Activated CD8-positive, alpha-beta memory T cell treated with anti-CD3 and anti-CD28 coated beads, Interleukin-2, amount 50 U/mL, for 1 hour (primary cell): ENCODE results near the gene ABCD4.
"Not testable (repeated sequence)": the region's sequence is repeated elsewhere in the genome, so short reads cannot be mapped to it uniquely, and the experiment has no call there.

Source experiments
- DNase-seq: peaks from one replicate; pipeline ENCODE4 v3.0.0-alpha.2; 2020; ENCODE audit errors: extremely low read depth

ABCD4 gene

DNA sequence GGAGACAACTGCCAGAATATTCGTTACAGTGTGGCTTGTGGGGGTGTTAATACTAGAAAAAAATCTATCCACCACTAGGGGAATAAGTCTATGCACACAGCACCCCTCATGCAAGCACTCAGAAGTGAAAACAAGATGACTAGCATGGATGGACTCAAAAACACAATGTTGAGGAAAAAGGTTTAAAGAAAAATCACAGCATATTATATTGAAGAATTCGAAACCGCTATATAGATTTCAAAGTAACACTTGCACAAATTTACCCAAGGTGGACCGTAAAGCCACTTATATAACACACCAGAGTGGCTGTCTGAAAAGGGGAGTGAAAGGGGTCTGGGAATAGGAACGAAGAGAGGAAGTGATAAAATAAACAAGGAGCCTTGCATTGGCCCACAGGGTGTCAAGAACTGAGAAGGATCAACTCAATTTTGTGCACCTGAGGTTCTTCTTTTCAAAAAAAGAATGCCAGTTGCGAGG, 544 bp downstream of the ABCD4 start:
- no peak for DNase-seq

DNA sequence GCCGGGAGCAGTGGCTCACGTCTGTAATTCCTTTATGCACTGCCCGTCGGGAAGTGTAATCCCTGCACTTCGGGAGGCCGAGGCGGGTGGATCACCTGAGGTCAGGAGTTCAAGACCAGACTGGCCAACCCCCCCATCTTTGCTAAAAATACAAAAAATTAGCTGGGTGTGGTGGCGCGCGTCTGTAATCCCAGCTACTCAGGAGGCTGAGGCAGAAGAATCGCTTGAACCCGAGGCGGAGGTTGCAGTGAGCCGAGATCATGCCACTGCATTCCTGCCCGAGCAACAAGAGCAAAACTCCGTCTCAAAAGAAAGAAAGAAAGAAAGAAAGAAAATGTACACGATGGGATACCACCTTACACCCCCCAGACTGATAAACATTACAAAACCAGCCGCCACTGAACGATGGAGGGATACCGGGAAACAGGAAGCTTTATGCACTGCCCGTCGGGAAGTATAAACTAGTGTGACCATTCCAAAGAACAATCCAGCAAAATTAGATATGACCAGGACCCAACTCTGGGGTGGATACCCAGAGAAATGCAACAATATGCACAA, 1.1 kb downstream of the ABCD4 start:
- no peak for DNase-seq

DNA sequence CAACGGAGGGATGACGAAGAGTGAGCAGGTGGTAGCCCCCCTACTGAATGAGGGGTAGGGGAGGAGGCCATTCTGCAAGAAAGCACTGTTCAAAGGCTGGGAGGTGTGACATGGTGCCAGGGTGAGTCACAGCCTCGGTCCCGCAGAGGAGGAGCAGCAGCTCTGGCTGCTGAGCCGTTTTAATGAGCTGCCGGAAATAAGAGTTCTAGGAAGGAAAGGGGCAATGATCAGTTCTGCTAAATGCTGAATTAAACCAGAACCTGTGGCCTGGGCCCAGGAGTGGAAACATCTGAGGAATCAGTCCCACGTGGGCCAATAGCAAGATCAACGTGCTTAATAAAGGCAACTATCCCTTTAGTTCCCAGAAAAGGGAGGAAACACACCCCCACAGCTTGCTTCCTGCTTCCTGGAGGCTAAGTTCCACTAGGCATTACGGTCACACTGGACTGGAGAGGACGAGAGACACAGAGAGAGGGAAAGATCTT, 3.6 kb downstream of the ABCD4 start:
- DNase-seq, result no peak

DNA sequence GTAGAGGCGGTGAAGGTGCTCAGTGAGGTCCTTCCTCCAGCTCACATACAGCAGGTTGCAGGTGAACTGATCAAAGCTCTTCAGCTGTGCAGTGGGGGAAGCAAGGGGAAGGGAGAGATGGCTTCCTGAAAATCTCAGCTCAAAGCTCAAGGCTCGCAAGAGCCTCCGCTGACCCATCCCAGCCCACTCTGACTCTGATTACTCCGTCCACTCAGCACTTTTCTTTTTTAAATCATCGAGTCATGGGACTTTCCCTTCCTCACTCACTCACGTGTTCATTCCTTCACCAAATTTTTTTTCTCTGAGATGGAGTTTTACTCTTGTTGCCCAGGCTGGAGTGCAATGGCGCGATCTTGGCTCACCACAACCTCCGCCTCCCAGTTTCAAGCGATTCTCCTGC, 4.7 kb downstream of the ABCD4 start:
- DNase-seq, result no peak

DNA sequence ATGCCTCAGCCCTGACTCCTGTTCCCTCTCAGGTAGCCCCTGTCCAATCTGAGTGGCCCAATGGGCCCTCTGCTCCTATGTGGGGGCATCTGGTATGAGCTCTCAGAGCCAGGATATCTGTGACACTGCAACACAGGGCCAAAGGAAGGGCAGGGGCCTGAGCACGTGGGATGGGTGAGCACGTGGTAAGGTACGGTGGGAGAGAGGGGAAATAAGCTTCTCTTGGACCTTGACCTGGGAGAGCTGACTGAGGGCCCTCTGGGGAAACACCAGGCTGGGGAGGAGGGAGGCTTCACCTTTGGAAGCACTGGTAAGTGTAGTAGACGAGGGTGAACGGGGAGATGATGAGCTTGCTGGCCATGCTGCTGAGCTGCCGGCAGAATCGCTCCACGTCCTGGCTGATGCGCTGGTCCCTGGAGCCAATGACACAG, 6.7 kb downstream of the ABCD4 start:
- DNase-seq, result no peak

DNA sequence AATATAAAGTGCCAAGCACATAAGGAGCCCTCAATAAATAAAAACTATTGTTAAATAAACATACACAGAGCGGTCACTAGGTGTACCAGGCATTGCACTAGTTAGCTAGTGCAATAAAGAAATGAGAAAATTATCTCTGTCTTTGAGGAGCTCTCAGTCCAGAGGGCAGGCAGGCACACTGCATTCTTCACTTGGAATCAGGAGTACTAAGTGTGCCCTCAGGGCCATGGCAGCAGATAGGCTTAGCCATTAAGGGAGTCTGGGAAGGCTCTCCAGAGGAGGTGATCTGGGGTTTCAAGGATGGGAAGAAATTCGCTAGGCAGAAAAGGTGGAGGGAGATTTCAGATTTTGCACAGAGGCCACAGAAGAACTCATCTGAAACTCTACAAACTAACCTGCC, 9.1 kb downstream of the ABCD4 start:
- DNase-seq, result no peak

DNA sequence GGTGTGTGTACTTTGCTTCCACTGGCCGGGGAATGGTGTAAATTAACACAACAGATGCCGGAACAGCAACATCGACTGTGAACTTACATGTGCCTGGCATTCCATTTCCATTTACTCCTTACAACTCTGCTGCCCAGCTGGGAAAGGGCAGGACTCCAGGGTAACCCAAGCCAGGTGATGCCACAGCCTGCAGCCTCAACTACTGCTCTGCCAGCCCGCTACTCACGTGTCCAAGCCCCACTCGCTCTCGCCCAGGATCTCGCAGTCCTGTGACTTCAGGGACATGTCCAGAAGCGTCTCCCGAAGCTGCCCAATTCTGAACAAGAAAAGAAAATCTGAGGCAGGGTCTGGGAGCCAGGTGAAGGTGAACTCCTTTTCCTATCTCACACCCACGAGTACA, 10.7 kb downstream of the ABCD4 start:
- DNase-seq, result no peak

DNA sequence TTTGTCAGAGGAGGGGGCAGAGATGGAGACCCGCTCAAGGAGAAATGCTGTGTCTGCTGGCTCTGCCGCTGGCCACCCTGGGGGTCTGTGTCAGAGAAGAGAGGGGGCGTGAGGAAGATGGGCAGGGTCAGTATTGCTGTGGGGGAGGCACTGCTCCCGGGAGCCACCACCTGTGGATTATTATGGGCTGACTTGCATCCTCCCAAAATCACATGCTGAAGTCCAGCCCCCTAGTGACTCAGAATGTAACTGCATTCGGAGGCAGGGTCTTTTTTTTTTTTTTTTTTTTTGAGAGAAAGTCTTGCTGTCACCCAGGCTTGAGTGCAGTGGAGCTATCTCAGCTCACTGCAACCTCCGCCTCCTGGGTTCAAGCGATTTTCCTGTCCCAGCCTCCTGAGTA, 12.3 kb downstream of the ABCD4 start:
- DNase-seq, result no peak

DNA sequence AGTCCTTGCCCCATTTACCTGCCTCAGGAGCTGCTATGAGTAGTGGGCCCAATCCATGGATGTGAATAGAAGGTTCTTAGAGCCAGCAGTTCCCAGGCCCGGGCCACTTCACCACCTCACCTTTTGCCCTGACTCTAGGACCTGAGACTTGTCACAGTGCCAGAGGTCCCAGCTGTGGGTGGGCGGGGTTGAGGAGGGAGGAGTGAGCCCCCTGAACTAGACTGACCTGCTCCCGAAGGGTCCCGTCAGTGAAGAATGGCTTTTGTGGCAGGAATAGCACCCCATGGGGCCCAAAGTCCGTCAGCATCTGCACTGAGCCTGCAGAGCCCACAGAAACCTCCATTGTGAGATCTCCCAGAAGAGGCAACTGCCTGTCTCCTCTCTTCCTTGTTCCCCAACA, 12.9 kb downstream of the ABCD4 start:
- no peak for DNase-seq

DNA sequence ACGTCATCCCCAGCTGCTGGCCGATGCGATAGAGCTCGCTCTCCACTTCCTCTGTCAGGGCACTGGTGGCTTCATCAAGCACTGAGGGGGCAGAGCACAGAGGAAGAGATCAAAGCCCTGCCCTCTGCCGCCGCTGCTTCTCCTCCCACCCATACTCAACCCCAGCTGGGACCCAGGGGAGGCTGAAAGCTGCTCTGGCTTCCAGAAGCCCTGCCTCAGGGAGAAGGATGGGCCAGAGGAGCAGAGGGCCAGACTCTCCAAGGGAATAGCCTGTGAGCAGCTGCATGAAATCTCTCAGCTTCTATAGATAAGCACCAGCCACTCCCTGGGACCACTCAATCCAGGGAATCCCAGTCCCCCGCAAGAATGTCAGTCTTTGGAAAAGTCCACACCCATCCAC, 16.0 kb downstream of the ABCD4 start:
- DNase-seq, result no peak

DNA sequence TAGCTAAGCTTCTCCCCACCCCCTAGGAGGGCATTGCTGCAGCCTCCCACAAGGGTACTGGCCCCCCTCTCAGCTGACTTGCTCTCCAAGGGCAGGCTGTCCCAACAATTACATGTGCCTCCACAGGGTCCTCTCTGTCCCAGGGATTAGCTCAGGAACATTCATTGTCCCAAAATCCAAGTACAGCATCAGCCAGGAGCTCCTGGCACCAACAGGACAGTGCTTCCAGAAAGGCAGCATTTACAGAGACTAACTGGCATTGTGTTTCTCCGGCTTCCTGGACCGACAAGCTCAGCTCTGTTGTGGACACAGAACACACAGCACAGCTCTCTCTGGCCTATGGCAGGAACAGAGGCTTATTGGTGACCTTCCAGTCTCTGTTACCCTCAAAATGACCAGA, 21.7 kb downstream of the ABCD4 start:
- DNase-seq, result no peak

DNA sequence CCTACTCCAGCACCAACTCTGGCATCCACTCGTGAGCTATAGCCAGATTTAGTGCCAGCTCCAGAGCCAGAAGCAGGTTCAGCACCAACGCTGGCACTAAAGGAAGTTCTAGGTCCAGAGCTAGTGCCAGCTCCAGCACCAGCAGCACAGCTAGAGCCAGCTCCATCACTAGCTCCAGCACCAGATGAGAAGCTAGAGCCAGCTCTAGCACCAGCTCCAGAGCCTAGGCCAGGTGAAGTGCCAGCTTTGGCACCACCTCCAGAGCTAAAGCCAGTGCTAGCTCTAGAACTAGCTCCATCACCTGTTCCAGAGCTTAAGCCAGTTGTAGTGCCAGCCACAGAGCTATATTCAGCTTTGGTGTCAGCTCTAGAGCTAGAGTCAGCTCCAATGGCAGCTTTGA, 24.7 kb downstream of the ABCD4 start:
- no peak for DNase-seq

DNA sequence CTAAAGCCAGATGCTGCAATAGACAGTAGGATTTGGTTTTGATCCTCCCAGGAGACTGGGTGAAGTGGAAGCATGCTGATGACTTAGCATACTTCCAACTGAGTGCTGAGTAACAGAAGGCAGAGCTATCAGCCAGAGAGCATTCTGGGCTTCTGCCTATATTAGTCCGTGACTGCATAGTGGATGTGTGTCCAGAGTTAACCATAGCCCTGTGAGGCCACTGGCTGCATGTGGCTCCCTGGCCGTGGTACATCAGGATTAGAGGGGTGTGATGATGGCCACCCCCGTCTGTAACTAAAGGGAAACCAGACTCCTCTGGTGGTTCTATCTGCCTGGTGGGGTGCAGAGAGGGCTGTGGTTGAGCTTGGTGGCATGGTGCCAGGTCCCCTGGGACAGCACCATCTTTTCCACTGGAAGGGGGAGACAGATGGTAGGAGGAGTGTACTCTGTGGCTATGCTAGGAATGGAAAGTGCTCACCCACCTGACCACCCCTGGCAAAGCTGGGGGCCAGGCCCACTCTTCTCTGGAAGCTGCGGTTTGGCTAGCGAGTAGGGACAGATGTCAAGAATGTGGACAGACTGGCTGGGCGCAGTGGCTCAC, 27.4 kb downstream of the ABCD4 start:
- no peak for DNase-seq

DNA sequence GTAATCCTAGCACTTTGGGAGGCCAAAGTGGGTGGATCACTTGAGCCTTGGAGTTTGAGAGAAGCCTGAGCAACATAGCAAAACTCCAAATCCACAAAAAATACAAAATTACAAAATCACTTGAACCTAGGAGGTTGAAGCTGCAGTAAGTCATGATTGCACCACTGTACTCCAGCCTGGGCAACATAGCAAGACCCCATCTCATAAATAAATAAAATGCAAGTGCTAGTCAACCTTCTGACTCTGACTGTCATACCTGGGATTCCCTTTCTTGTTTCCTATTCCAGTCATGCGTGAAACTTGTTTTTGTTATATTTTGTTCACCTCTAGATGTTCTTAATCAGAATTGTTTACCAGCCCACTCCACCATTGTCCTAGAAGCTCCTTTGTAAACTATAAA, 31.4 kb downstream of the ABCD4 start:
- no peak for DNase-seq

DNA sequence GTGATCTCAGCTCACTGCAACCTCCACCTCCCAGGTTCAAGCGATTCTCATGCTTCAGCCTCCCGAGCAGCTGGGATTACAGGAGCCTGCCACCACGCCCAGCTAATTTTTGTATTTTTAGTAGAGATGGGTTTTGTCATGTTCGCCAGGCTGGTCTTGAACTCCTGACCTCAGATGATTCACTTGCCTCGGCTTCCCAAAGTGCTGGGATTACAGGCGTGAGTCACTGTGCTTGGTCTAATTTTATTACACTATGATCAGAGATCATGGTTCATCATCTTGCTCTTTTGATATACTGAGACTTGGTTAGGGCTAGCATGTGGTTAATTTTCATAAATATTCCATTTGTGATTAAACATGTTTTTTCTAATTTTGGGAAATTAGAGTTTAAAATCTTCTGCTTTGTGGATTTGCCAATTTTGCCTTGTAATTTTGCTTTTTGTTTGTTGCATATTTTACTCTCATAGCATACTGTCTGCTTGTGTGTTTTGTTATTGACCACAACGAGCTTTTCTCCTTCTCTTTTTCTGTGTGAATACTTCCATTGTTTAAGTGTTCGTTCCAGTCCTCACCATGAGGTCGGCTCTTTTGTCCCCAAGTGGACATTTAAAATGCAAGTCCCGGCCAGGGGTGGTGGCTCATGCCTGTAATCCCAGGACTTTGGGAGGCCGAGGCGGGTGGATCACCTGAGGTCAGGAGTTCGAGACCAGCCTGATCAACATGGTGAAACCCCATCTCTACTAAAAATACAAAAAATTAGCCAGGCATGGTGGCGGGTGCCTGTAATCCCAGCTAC, 32.2 kb downstream of the ABCD4 start:
- not testable (repeated sequence) for DNase-seq

DNA sequence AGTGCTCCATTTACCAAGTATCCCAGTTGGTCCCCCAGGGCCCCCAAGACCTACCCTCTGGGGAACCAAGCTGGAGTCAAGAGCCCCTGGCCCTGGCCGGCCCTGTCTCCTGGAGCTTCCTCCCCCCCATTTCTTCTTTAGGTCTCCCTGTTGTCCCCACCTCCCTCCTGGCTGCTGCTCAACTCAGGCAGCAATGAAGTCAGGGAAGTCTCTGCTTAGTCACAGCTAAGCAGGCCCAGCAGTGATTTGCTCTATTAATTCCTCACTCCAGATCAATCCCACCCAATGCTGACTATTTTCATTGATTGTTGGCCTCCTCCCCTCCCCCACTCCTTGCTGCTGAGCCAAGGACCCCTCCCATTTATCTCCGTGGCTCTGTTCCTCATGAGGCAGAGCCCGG, 35.1 kb downstream of the ABCD4 start:
- no peak for DNase-seq

DNA sequence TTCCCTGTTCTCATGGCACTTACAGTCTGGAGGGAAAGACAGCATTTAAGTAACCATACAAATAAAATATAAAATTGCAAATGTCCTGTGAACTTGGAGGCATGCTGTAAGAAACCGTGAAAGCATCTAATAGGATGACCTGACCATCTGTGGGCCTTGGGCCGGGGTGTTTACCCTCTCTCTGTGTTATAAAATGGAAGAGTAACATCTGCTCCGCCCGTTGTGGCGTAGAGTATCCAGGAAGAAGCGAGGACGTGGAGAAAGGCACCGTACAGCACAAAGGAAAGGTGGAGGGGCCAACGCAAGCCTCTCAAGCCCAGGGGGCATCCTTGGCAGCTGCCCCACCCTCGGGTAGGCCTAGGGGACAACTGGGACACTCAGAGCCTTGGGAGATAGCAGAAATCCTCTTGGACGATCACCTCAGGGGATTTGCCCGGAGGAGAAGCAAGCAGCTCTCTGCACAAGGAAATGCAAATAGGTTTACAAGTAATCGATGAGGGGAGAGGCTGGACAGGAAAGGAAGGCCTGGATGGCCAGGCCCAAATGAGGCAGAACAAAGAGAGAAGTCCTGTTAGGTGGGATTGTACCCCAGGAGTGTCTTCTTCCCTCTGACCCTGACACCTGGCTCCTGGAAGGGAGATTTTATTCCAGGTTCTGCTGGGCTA, 37.3 kb downstream of the ABCD4 start:
- DNase-seq, result no peak

DNA sequence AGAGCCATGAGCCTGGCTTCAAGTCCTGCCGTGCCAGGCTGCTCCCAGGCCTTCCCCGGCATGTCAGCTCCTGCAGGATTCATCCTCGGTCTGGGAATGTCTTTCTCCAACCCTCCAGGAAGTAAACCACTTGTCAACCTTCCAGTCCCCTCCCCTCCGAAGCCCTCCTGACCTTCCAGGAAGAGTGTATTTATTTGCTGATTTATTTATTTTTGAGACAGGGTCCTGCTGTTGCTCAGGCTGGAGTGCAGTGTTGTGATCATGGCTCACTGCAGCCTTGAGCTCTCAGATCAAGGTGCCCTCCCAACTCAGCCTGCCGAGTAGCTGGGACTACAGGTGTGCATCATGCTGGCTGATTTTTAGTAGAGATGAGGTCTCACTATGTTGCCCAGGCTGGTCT, 38.8 kb downstream of the ABCD4 start:
- DNase-seq, result no peak

DNA sequence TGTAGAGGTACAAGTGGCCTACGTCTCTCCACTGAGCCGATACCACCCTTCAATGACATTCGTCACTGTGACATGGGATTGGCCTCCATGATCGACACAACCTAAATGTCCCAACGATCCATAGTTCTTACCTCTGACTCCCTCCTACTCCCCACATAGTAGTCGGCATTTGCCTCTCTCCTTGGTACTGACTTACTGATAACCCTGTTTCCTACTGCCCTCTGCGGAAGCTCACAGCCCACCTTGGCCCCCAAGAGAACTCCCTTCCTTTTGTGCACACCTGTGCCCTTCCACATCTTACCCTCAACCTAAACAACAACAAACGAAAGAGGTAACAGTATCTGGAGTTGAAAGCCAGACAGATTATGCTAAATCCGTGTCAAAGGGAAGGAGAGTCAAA, 39.6 kb downstream of the ABCD4 start:
- no peak for DNase-seq

DNA sequence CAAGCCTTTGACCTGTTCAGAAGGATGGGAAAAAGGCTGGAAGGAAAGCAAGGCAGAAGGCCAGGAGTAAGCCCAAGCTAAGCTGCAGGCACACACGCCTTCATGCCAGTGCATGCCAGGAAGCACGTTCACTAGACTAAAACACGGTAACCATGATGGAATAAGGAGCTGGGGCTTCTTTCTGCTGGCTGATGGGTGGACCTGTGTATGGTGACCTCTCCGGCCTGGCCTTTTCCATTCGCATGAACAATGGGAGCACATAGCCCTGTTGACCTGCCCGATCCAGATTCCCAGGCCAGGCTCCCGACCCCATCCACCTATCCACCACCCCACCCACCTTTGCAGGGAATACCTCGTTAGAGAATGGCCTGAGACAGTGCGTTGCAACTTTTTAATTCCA, 40.7 kb downstream of the ABCD4 start:
- no peak for DNase-seq

DNA sequence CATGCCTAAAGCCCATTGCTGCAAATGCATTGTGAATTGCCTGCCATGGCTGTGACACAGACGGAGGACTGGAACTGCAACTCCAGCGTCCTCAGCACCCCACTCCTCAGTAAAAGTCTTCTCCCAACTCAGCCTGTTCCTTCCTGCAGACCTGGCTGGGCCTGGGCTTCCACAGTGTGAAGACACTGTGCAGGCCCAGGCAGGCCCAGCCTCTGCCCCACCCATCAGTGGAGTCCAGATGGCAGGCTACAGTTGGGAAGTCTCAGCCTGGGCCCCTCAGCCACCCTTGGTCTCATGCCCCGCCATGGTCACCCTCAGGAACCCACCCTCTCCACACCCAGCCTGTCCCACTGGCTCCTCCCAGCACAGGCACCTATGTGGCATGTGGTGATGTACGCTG, 41.4 kb downstream of the ABCD4 start:
- DNase-seq, result no peak

DNA sequence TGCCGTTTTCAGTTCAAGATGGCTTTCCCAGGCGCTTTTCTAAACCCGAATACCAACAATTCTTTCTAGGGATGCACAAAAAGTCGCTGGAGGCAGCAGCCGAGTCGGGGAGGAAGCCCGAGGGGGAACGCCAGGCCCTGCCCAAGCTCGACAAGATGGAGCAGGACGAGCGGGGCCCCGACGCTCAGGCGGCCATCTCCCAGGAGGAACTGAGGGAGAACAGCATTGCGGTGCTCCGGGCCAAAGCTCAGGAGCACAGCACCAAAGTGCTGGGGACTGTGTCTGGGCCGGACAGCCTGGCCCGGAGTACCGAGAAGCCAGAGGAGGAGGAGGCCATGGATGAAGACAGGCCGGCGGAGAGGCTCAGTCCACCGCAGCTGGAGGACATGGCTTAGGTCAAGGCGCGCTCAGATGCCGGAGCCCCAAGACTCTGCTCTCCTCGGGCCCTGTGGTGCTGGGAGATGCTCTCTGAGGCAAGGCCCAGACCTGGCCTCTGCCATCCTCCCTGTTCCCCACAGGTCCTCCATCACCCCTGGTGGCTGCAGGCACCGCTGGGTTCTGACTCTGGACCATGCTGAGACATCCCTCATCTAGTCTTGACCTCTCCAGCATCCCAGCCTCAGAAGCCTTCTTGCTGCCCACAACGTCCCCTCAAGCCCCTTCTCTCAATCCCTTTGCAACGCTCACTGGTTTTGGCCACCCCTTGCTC, 42.1 kb downstream of the ABCD4 start:
- DNase-seq, result no peak
